Measurements from ENCODE around the gene PI4KA.

The PI4KA gene

GRCh38 chr22:20881869-20882815 is 23.5 kb upstream of the PI4KA start:
- no peak for DNase-seq (ENCODE audit: low read depth)

- no peak for DNase-seq (ENCODE audit: low read depth)
Measured at GRCh38 chr22:20881231-20881630, 22.6 kb upstream of the PI4KA start.

DNA sequence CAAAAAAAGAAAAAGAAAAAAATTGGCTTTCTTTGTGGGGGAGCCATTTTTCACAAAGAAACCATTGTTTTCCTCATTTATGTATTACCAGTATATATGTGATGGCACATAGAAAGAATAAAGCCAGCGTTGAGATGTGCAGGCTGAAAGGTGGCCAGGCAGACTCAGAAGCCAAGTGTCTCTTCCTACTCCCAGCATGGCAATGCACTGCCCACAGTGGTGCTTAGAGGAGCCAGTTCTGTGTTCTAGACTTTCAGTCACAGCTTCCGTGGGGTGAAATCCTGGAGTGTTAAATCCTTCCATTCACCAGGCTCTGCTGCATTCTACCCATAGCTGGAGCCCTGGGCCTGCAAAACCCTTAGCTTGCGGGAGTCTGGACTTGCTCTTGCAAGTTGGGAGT is 19.1 kb upstream of the PI4KA start:
- DNase-seq (ENCODE audit: low read depth), result no peak

GRCh38 chr22:20875296-20875695 is 16.7 kb upstream of the PI4KA start:
- no peak for DNase-seq (ENCODE audit: low read depth)

- no peak for DNase-seq (ENCODE audit: low read depth)
Measured at GRCh38 chr22:20873214-20873613, 14.6 kb upstream of the PI4KA start.

DNA sequence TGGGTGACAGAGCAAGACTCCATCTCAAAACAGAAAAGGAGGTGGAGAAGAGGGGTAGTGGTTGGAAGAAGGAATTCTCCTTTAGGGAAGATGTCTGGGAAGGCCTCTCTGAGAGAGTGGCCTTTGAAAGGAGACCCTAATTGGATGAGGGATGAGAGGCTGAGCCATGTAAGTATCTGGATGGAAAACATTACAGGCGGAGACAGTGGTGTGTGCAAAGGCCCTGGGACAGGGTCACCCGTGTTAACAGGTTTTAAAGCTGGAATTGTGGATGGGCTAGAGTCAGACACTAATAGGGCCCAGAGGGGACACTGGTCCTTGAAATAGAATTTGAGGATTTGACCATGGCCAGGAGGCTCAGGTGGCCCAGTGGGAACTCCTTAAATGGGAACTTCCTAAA is 10.6 kb upstream of the PI4KA start:
- DNase-seq (ENCODE audit: low read depth), result no peak

GRCh38 chr22:20868025-20868962 is 9.7 kb upstream of the PI4KA start:
- DNase-seq (ENCODE audit: low read depth), result no peak

DNA sequence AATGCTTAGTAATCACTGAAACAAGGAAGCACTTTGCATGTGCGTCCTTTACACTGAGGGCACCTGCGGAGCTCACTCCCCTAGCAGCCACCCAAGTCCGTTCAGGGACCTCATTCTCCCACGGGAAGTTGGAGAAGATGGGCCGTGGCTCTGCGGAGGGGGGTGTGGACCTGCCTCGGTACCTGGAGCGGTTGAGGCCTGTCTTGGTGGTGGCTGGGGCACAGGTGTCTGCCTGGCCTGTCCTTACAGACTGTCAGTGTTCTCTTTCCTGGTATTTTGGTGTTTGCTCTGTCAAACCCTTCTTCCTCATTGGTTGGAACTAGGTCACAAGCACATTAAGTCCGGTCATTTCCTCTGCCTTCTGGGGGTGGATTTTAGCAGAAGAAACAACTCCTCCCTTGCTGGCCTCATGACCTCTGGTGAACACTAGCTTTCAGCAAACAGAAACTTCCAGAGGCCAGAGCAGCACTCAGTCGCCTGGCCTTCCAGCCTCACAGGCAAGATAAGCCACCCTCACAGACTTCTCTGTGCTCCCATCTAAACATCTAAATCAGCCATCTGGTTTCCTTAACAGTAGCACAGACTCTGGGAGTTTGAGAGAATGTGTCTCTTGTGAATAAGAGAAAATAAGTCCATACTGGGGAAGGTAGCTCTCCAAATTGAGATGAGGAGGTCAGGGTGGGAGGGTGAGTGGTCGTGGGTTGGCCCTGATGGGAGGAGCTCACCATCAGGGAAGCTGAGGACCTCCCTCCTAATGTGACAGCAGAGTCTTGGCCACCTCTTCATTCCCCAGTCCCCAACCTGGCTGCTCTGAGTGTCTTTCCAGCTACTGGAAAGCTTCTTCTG is 8.8 kb upstream of the PI4KA start:
- DNase-seq (ENCODE audit: low read depth), result peak; percentile 48

GRCh38 chr22:20866736-20867135 is 8.1 kb upstream of the PI4KA start:
- no peak for DNase-seq (ENCODE audit: low read depth)

GRCh38 chr22:20865875-20866445 is 7.3 kb upstream of the PI4KA start:
- DNase-seq (ENCODE audit: low read depth), result no peak

- DNase-seq (ENCODE audit: low read depth), result no peak
Measured at GRCh38 chr22:20865331-20865730, 6.7 kb upstream of the PI4KA start.

DNA sequence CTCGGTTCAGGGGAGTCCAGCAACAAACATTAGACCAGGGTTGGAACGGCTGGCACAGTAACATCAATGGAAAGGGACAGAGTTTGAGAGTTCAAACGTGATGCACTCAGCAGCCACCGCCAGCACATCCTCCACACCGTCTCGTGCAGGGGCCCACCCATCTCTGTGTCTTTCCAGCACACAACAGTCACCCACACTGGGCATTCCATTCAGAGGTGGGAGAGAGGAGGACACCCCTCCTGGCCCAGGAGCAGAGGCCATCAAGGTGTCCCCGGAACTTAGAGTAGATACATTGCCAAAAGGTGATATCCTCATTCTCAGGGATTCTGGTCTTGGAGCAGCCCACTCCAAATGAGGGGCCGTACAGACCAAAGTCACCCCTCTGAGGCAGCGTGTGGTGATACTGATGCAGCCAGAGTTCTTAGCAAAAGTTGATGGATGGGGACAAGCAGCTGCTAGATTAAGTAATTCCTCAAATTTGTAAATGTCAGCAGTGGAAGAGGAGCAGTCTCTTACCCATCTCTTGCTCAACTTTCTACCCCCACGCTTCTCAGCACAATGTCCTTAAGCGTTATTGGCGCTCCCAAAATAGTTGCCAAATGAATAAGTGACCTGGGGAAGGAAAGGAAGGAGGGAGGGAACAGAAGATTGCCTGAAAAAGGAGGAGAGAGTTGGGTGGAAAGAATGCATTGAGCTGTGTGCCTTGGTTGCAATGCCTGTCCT is 5.7 kb upstream of the PI4KA start:
- DNase-seq (ENCODE audit: low read depth), result no peak

- no peak for DNase-seq (ENCODE audit: low read depth)
Measured at GRCh38 chr22:20863366-20863765, 4.8 kb upstream of the PI4KA start.

- no peak for DNase-seq (ENCODE audit: low read depth)
Measured at GRCh38 chr22:20862540-20862939, 3.9 kb upstream of the PI4KA start.

DNA sequence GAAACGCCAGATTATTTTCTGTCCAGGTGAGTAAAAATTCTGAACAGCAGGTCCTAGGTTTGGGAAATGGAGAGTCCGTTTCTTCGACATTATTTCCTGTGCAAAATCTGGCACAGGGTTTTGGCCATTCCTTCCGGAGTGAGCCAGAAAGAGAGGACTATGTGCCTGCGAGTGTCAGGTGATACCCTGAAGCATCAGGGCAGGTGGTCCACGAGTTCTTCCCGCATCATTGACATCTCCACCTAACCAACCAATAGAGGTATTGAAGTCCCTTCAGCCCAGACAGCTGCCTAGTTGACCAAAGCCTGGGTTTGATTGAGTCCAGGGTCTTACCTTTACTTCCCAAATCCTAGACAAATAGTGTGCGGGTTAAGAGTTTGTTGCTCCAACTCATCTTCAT is 1.0 kb upstream of the PI4KA start:
- no peak for DNase-seq (ENCODE audit: low read depth)

GRCh38 chr22:20857838-20858614 is 585 bp downstream of the PI4KA start:
- DNase-seq (ENCODE audit: low read depth), result peak; percentile 61

GRCh38 chr22:20857247-20857643 is 1.4 kb downstream of the PI4KA start:
- DNase-seq (ENCODE audit: low read depth), result no peak

GRCh38 chr22:20853236-20853660 is 5.4 kb downstream of the PI4KA start:
- no peak for DNase-seq (ENCODE audit: low read depth)

DNA sequence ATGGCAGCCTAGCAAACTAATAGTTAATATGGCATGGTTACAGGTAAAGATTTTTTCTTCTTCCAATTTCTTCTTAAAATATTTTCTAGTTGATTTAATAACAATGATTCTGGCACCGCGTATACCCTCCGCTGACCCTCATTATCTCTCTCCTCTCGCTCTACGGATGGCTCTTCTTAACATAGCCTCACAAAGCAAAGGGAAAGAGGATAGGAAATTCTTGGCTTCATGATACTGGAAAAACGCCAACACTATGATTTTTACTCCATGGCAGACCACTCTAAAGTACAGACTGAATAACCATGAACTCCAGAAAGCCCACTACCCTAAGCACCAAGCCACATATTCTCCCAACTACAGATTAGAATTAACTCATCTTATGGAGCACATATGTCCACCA is 6.1 kb downstream of the PI4KA start:
- no peak for DNase-seq (ENCODE audit: low read depth)

DNA sequence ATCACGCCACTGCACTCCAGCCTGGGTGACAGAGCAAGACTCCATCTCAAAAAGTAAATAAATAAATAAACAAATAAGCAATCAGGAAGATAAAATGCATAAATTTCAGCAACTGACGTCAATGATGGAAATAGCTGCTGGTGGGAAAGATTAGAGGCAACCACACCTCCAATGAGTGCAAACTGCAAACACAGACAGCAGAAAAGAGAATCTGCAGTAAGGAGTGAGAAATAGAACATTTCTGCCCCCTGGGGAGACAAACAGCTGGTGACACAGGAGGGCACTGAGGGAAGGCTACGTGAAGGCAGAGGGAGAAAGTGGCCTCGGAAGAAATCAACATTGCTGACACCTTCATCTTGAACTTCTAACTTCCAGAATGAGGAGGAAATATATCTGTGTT is 6.5 kb downstream of the PI4KA start:
- DNase-seq (ENCODE audit: low read depth), result no peak
